Heart right ventricle (tissue), 16 donors: ENCODE data around the gene SSX2IP. TPM values are rescaled to one million over a fixed set of nuclear protein-coding genes. Genes with fewer than 3 reads are reported as not detected.

ENCODE experiments used
- ATAC-seq, 8 donors: fragments of 200-7000 bp; cut with Tn5 transposase; one replicate each; pipeline ENCODE4 v1.9.1; 2020; ENCODE audit warnings: mild to moderate bottlenecking in 8 of 8, moderate library complexity in 8 of 8, moderate number of reproducible peaks in 1 of 8
- DNase-seq, 2 donors: peaks; one replicate each; pipeline ENCODE4 v3.0.0-alpha.2; 2020
- H3K27ac ChIP-seq, 10 donors: fragments of 200-600 bp; sonication (generic) in 2 of 10; one replicate each; pipeline versions ENCODE4 v1.5.0 to v1.8.0; 2020 to 2022; ENCODE audit warnings: mild to moderate bottlenecking in 3 of 10
- H3K27me3 ChIP-seq, 7 donors: fragments of 200-600 bp; one replicate each; pipeline ENCODE4 v1.8.0; 2021 to 2022; ENCODE audit warnings: mild to moderate bottlenecking in 2 of 7
- H3K36me3 ChIP-seq, 9 donors: fragments of 200-600 bp; sonication (generic) in 1 of 9; one replicate each; pipeline versions ENCODE4 v1.5.0 to v1.8.0; 2020 to 2022; ENCODE audit warnings: mild to moderate bottlenecking in 2 of 9
- H3K4me1 ChIP-seq, 9 donors: fragments of 200-600 bp; sonication (generic) in 1 of 9; one replicate each; pipeline versions ENCODE4 v1.5.0 to v1.8.0; 2020 to 2022; ENCODE audit warnings: mild to moderate bottlenecking in 4 of 9
- H3K4me3 ChIP-seq, 10 donors: fragments of 200-600 bp; sonication (generic) in 2 of 10; one replicate each; pipeline versions ENCODE4 v1.5.0 to v1.8.0; 2020 to 2022; ENCODE audit warnings: mild to moderate bottlenecking in 7 of 10, moderate library complexity in 2 of 10
- H3K9me3 ChIP-seq, 11 donors: fragments of 200-600 bp in 10 of 11; sonication (generic) in 2 of 11; one replicate each; pipeline versions ENCODE4 v1.5.0 to v1.8.0; 2013 to 2022; ENCODE audit warnings: mild to moderate bottlenecking in 2 of 11, control low read depth in 1 of 11, moderate library complexity in 1 of 11
- WGBS, 2 donors: extraction: QIAGEN DNeasy Blood & Tissue Kit; methylation state at CpG; one replicate each; pipeline ENCODE4 v1.1.7; 2013; ENCODE audit warnings: inconsistent platforms in 1 of 2; 5-methylcytosine and 5-hydroxymethylcytosine counted together
- intact Hi-C, 10 donors: fragments of 100-400 bp; cut with DNase I; formaldehyde crosslinking; loops; one replicate each; pipeline versions ENCODE4 v1.11.1 to v1.14.2; 2022
- polyA plus RNA-seq, 2 donors: library from polyadenylated mRNA; stranded (reverse); fragments of 200-250 nt; gene quantifications; one replicate each; pipeline ENCODE4 v1.2.3, GENCODE V29; 2013
- total RNA-seq, 10 donors: library from RNA; stranded (reverse); fragmentation: NEBNext Ultra II Directional in 3 of 10; extraction: Animal tissue kit (Norgen Biotek cat#: 25700) in 3 of 10; gene quantifications; one replicate each; pipeline versions ENCODE4 v1.2.1 to v1.2.4, GENCODE V29; 2021 to 2023
- TF ChIP-seq, protein P1 (sequence below), 9 donors: fragments of 200-600 bp; sonication (generic) in 2 of 9; IDR thresholded peaks; one replicate each; pipeline versions ENCODE4 v1.5.0 to v1.8.0; 2021 to 2022; ENCODE audit warnings: antibody characterized with exemption in 9 of 9, mild to moderate bottlenecking in 5 of 9, moderate library complexity in 1 of 9
- donor health status: Arrhythmogenic right ventricular cardiomyopathy.
- donor health status: ischemic (EF 13 %, LVEDD 7.1; RV severe dilation, severe dysfunction).
- donor health status: healthy with polysubstance abuse.
- donor health status: DM: no; HTN: yes; CAD: no.
- donor health status: DM: no; HTN: no; CAD: no.
- donor health status: ischemic (EF 25% LVEDD 6.9; RV normal size, moderate dysfunction).
- donor health status: ischemic (EF 25% LVEDD 5.7; RV mildly dilated, moderate dysfunction).
- donor health status: healthy.
- donor health status: DM: yes; HTN: yes; CAD: no.
- donor health status: Ischemic cardiomyopathy.
- donor health status: ischemic (EF 35%, LVEDD 5.7; RV mildly dilated, moderate dysfunction).
- donor health status: nonischemic (EF 11% LVEDD 7.7; RV severe dilation, severe dysfunction).
- donor health status: DM: yes; HTN: yes; CAD: no.
- donor health status: PGD.
- donor health status: ischemic (EF 29% LVEDD 5.4; RV normal size, mild dysfunction).
- donor health status: nonischemic (EF 23%, LVEDD 6.1; RV moderate dilation, normal function).

Gene SSX2IP
- total and polyA plus RNA-seq, 12 donors, result 2.9 to 14.9 (median 11.0) TPM

DNA sequence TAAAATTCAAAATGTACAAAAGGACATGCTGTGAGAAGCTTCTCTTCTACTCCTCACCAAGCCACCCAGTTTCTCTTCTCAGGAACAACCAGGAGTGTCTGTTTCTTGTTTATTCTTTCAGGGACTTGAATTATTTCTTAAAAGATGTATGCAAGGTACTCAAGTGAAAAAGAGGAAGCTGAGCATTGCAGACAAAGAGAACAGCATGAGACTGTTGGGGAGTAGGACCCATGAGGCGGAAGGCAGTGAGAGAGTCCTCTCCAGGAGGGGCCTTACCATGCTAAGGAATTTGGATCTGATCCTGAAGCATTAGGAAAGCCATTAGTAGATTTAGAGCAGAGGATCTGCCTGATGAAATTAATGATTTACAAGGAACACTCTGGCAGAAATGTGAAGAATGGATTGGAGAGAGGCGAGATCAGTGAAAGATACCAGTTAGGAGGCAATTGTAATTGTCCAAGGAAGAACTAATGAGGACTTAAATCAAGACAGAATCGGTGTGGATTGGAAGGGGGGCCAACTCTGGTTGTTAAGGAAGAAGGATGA, 14.7 kb upstream of the SSX2IP start:
- DNase-seq (no peak), ATAC-seq (no peak)
- TF ChIP-seq, protein P1, sequence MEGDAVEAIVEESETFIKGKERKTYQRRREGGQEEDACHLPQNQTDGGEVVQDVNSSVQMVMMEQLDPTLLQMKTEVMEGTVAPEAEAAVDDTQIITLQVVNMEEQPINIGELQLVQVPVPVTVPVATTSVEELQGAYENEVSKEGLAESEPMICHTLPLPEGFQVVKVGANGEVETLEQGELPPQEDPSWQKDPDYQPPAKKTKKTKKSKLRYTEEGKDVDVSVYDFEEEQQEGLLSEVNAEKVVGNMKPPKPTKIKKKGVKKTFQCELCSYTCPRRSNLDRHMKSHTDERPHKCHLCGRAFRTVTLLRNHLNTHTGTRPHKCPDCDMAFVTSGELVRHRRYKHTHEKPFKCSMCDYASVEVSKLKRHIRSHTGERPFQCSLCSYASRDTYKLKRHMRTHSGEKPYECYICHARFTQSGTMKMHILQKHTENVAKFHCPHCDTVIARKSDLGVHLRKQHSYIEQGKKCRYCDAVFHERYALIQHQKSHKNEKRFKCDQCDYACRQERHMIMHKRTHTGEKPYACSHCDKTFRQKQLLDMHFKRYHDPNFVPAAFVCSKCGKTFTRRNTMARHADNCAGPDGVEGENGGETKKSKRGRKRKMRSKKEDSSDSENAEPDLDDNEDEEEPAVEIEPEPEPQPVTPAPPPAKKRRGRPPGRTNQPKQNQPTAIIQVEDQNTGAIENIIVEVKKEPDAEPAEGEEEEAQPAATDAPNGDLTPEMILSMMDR (IDR thresholded peaks at IDR 0.05), result no peak
- no peaks in the 10 kb centered on the region for H3K36me3 ChIP-seq
- no peak overlapping the region for H3K4me3 ChIP-seq
- no peak overlapping the region for H3K27ac ChIP-seq
- H3K27me3 ChIP-seq, result peaks cover 0 to 8% (median 0%) of the 10 kb centered on the region in 7 donors
- no peaks in the 10 kb centered on the region for H3K9me3 ChIP-seq
- intact Hi-C loops, result no loop called here
- 86 to 94% methylated on average over 3 of the region's 3 CpGs for WGBS, 2 donors
- peaks cover 0 to 7% (median 0%) of the 10 kb centered on the region in 9 donors for H3K4me1 ChIP-seq

DNA sequence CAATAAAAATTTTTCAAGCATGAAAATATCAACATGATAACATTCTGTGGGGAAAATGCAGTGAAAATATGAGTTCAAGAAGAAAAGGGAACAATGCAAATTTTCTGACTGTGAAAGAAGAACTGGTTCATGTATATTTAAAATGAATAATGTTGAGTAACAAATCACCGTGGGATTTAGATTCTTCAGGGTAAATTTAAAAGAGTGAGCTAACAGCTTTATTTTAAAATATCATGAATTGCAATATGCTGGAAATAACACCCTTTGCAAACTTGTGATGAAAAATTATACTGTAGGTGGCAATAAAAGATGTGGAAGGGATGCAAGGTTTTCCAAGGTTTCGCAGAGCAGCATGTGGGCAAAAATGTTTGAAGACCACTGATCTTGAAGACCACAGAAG, 13.2 kb upstream of the SSX2IP start:
- ATAC-seq (no peak), DNase-seq (no peak)
- 44% methylated on average over 2 of the region's 2 CpGs for WGBS, 2 donors
- Histone ChIP-seq H3K27ac (no peak overlapping the region), H3K9me3 (no peaks in the 10 kb centered on the region), H3K4me3 (no peak overlapping the region), H3K27me3 (peaks cover 0 to 8% (median 0%) of the 10 kb centered on the region in 7 donors), H3K4me1 (peaks cover 0 to 20% (median 0%) of the 10 kb centered on the region in 9 donors), H3K36me3 (no peaks in the 10 kb centered on the region)
- TF ChIP-seq, protein P1 (IDR thresholded peaks at IDR 0.05), result no peak
- intact Hi-C loops, result no loop called here

DNA sequence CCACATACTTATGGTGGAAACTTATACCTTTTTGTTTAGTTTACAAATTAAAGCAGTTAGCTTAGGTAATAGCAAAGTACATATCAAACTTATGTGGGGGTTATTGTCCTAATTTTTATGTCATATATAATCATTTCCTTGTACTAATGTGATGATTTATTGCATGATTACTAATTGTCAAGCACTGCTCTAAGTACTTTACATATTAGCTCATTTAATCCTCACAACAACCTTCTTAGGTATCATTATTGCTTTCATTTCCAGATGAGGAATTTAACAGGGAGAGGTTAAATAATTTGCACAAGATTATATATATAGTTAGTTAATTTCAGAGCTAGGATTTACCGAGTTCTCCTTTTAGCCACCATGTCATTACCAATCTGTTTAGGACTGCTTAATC, 11.9 kb upstream of the SSX2IP start:
- Histone ChIP-seq H3K4me3 (no peak overlapping the region), H3K27ac (peak overlapping the region in 1 of 10 donors; percentile 54), H3K9me3 (no peaks in the 10 kb centered on the region), H3K4me1 (peaks cover 0 to 32% (median 0%) of the 10 kb centered on the region in 9 donors), H3K27me3 (no peaks in the 10 kb centered on the region), H3K36me3 (no peaks in the 10 kb centered on the region)
- DNase-seq (no peak), ATAC-seq (no peak)
- TF ChIP-seq, protein P1 (IDR thresholded peaks at IDR 0.05), result no peak
- 76 to 79% methylated on average over 1 of the region's 1 CpG for WGBS, 2 donors
- intact Hi-C loops, result no loop called here

DNA sequence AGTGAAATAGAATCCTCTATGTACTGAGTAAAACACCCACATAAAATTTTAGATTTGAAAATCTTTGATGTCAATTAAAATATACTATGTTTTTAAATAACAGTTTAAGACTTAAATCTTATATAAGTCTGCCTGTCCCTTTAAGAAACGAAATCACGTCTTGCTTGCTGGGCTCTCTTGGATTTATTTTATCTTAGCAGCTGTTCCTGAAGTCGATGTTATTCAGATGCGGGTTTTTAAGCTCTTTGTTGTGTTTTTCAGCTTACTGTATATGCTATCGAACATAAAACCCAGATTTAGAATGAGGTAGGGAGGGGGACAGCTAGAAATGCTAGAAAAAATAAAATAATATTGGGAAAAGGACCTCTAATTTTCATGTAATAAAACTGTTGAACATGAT, 11.1 kb upstream of the SSX2IP start:
- Histone ChIP-seq H3K27ac (peak overlapping the region in 3 of 10 donors; percentile 38 to 54 (median 54)), H3K4me1 (peaks cover 0 to 32% (median 0%) of the 10 kb centered on the region in 9 donors)
- WGBS, 2 donors, result 17 to 21% methylated on average over 5 of the region's 5 CpGs

More for the DNA sequence above, 11.1 kb upstream of the SSX2IP start:
- H3K4me3 ChIP-seq, result peak overlapping the region in 3 of 10 donors; percentile 16 to 29 (median 20)
- H3K27me3 ChIP-seq, result no peaks in the 10 kb centered on the region
- no peaks in the 10 kb centered on the region for H3K9me3 ChIP-seq
- intact Hi-C loops, result no loop called here
- DNase-seq (no peak), ATAC-seq (no peak)
- TF ChIP-seq, protein P1 (IDR thresholded peaks at IDR 0.05), result no peak
- no peaks in the 10 kb centered on the region for H3K36me3 ChIP-seq
